ENCODE measurements around the gene WDR70. TPM values are rescaled to one million over a fixed set of nuclear protein-coding genes. Genes with fewer than 3 reads are reported as not detected.

WDR70 gene
- total RNA-seq, 2 experiments from 2014 or later, result 24.5 to 34.6 TPM

DNA sequence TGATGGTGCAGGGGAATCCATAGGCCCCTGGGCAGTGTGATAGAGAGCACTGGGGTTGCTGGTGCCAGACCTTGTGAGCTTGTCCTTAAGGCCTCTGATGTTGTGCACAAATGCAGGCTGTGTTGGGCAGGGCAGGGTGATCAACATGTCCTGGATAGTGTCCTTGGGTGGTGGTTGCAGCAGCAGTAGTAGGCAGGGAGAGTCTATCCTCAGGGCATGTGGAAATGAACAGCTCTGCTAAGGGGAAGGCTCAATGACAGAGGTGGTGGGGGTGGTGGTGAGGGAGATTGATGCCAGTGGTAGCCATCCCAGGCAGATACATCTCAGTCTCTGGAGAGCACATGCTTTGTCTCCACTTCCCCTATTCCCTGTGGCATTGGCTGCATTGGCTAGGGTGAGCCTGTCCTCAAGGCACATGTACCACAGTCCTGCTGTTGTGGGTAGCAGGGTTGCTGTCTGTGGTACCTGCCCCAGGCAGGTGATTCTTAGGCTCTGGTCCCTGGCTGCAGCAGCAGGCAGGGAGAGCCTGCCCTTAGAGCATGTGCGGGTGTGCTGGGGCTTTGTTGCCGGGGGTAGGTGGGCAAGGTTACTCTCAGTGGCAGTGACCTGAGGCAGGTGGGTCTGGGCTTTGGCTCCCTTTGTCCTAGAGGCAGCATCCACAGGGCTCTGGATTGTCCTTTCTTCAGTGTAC, 111.1 kb downstream of the WDR70 start:
- H3K4me3 Mint-ChIP-seq, result no peak overlapping the region
- TF ChIP-seq, protein P1, sequence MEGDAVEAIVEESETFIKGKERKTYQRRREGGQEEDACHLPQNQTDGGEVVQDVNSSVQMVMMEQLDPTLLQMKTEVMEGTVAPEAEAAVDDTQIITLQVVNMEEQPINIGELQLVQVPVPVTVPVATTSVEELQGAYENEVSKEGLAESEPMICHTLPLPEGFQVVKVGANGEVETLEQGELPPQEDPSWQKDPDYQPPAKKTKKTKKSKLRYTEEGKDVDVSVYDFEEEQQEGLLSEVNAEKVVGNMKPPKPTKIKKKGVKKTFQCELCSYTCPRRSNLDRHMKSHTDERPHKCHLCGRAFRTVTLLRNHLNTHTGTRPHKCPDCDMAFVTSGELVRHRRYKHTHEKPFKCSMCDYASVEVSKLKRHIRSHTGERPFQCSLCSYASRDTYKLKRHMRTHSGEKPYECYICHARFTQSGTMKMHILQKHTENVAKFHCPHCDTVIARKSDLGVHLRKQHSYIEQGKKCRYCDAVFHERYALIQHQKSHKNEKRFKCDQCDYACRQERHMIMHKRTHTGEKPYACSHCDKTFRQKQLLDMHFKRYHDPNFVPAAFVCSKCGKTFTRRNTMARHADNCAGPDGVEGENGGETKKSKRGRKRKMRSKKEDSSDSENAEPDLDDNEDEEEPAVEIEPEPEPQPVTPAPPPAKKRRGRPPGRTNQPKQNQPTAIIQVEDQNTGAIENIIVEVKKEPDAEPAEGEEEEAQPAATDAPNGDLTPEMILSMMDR (IDR thresholded peaks at IDR 0.05), result no peak
- Histone ChIP-seq H3K4me1 (ENCODE audit: insufficient read depth, low read length) (no peaks in the 10 kb centered on the region), H3K4me3 (ENCODE audit: low read length) (no peak overlapping the region), H3K36me3 (ENCODE audit: insufficient read depth, low read length) (peaks cover 21% of the 10 kb centered on the region), H3K27ac (ENCODE audit: low read depth in 1 of 2, low read length in 2 of 2) (no peak overlapping the region), H3K9me3 (ENCODE audit: control insufficient read depth in 1 of 2, insufficient read depth in 1 of 2, low read length in 2 of 2) (peaks cover 0 to 5% of the 10 kb centered on the region in 2 experiments), H3K27me3 (ENCODE audit: control insufficient read depth in 1 of 2, insufficient read depth in 2 of 2, low read length in 2 of 2) (no peaks in the 10 kb centered on the region)
- no peaks in the 10 kb centered on the region for H3K9me3 Mint-ChIP-seq
- H3K27me3 Mint-ChIP-seq, result no peaks in the 10 kb centered on the region
- DNase-seq (no peak), ATAC-seq (ENCODE audit: poor library complexity) (no peak)
- H3K27ac Mint-ChIP-seq, result no peak overlapping the region
- POLR2A ChIA-PET, result no interaction called here
- CTCF ChIA-PET, result no interaction called here
- peaks cover 17% of the 10 kb centered on the region for H3K4me1 Mint-ChIP-seq (ENCODE audit: low read depth)
- intact Hi-C loops (cut with DNase I, micrococcal nuclease), result no loop called here
- H3K36me3 Mint-ChIP-seq (ENCODE audit: low read depth), result peaks cover 74% of the 10 kb centered on the region

DNA sequence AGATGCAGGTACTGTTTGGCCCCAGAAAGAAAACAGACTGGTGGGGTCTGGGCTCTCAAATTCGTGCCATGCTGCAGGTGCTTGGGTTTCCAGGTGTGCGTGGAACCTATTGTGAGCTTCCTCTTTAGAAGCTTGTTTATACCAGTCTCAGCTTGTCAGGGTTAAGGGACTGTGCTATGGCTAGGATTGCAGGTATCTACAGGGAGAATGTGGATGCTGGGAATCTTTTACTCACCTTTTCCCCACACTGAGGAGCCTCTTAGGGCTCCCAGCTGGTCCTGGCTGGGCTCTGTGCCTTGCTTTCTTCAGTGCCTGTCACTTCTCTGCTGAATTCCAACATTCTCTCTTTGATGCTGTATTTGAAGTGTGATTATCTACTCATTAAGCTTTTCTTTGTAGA, 111.8 kb downstream of the WDR70 start:
- H3K4me1 Mint-ChIP-seq (ENCODE audit: low read depth), result peaks cover 17% of the 10 kb centered on the region
- DNase-seq (no peak), ATAC-seq (ENCODE audit: poor library complexity) (no peak)
- H3K4me3 ChIP-seq (ENCODE audit: low read length), result no peak overlapping the region
- H3K27ac ChIP-seq (ENCODE audit: low read depth in 1 of 2, low read length in 2 of 2), result no peak overlapping the region
- ChIA-PET CTCF (no interaction called here), POLR2A (no interaction called here)
- peaks cover 0 to 5% of the 10 kb centered on the region in 2 experiments for H3K9me3 ChIP-seq (ENCODE audit: control insufficient read depth in 1 of 2, insufficient read depth in 1 of 2, low read length in 2 of 2)
- no peak overlapping the region for H3K27ac Mint-ChIP-seq
- no peaks in the 10 kb centered on the region for H3K27me3 ChIP-seq (ENCODE audit: control insufficient read depth in 1 of 2, insufficient read depth in 2 of 2, low read length in 2 of 2)
- H3K36me3 ChIP-seq (ENCODE audit: insufficient read depth, low read length), result peaks cover 21% of the 10 kb centered on the region
- H3K27me3 Mint-ChIP-seq, result no peaks in the 10 kb centered on the region
- H3K9me3 Mint-ChIP-seq, result no peaks in the 10 kb centered on the region
- TF ChIP-seq, protein P1 (IDR thresholded peaks at IDR 0.05), result no peak
- H3K4me3 Mint-ChIP-seq, result no peak overlapping the region
- H3K36me3 Mint-ChIP-seq (ENCODE audit: low read depth), result peaks cover 78% of the 10 kb centered on the region
- H3K4me1 ChIP-seq (ENCODE audit: insufficient read depth, low read length), result no peaks in the 10 kb centered on the region
- intact Hi-C loops (cut with DNase I, micrococcal nuclease), result no loop called here

DNA sequence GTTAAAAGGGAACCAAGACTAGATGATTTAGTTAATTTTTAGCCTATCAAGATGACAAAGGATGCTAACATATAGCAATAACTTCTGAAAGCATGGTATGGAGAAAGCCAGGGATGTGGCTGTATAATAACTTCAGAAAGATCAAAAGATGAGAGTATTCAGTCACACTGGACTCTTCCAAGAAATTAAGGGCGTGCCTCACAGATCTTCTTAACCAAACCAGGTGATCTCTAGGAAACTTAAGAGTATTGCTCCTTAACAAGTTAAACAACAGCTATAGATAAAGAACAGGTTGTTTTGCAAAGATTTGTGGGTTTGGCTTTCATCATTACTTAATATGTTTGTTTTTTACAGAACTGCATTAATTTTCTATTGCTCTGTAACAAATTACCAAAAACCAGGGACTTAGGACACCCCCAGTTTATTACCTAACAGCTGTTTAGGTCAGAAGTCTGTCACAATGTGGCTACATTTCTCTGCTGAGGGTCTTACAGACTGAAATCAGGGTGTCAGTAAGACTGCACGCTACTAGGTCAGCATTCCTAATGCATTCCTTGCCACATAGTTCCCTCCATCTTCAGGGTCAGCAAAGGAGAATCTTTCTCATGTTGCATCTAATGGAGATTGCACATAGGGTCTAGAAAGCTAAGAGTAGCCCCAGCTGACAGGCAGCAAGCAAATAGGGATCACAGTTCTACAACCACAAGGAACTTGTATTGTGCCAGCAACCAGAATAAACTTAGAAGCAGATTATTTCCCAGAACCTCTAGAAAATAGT, 113.8 kb downstream of the WDR70 start:
- Histone ChIP-seq H3K36me3 (ENCODE audit: insufficient read depth, low read length) (peaks cover 17% of the 10 kb centered on the region), H3K9me3 (ENCODE audit: control insufficient read depth in 1 of 2, insufficient read depth in 1 of 2, low read length in 2 of 2) (no peaks in the 10 kb centered on the region), H3K4me1 (ENCODE audit: insufficient read depth, low read length) (no peaks in the 10 kb centered on the region), H3K4me3 (ENCODE audit: low read length) (no peak overlapping the region), H3K27ac (ENCODE audit: low read depth in 1 of 2, low read length in 2 of 2) (no peak overlapping the region), H3K27me3 (ENCODE audit: control insufficient read depth in 1 of 2, insufficient read depth in 2 of 2, low read length in 2 of 2) (no peaks in the 10 kb centered on the region)
- peaks cover 17% of the 10 kb centered on the region for H3K4me1 Mint-ChIP-seq (ENCODE audit: low read depth)
- TF ChIP-seq, protein P1 (IDR thresholded peaks at IDR 0.05), result no peak
- H3K36me3 Mint-ChIP-seq (ENCODE audit: low read depth), result peaks cover 73% of the 10 kb centered on the region
- DNase-seq, result no peak
- ATAC-seq (ENCODE audit: poor library complexity), result no peak
- CTCF ChIA-PET, result no interaction called here
- H3K9me3 Mint-ChIP-seq, result no peaks in the 10 kb centered on the region
- intact Hi-C loops (cut with DNase I, micrococcal nuclease), result no loop called here
- POLR2A ChIA-PET, result no interaction called here
- H3K4me3 Mint-ChIP-seq, result no peak overlapping the region
- no peak overlapping the region for H3K27ac Mint-ChIP-seq
- H3K27me3 Mint-ChIP-seq, result no peaks in the 10 kb centered on the region
